Thymus (tissue), 11 donors: ENCODE measurements around the gene CDV3. TPM values are rescaled to one million over a fixed set of nuclear protein-coding genes. Genes with fewer than 3 reads are reported as not detected.
"Not testable (repeated sequence)": the region's sequence is repeated elsewhere in the genome, so short reads cannot be mapped to it uniquely, and the experiment has no call there.

Source experiments
- DNase-seq, 9 donors: peaks; one replicate each; pipeline ENCODE4 v3.0.0-alpha.2; 2013; ENCODE audit warnings: low spot score in 9 of 9, low read depth in 6 of 9, missing footprints in 1 of 9
- H3K27ac ChIP-seq, 2 donors: one replicate each; pipeline ENCODE4 v1.5.1; 2013; ENCODE audit warnings: control low read depth in 1 of 2, low read depth in 1 of 2, low read length in 1 of 2, mild to moderate bottlenecking in 1 of 2, moderate library complexity in 1 of 2
- H3K27me3 ChIP-seq, 2 donors: one replicate each; pipeline ENCODE4 v1.5.1; 2013; ENCODE audit warnings: low read length in 1 of 2; ENCODE audit not compliant: control insufficient read depth in 2 of 2, insufficient read depth in 1 of 2
- H3K36me3 ChIP-seq, 2 donors: one replicate each; pipeline ENCODE4 v1.5.1; 2013; ENCODE audit warnings: low read length in 1 of 2, mild to moderate bottlenecking in 1 of 2, moderate library complexity in 1 of 2; ENCODE audit not compliant: control insufficient read depth in 2 of 2, insufficient read depth in 2 of 2
- H3K4me1 ChIP-seq, 2 donors: one replicate each; pipeline ENCODE4 v1.5.1; 2013; ENCODE audit warnings: low read length in 2 of 2; ENCODE audit not compliant: control insufficient read depth in 2 of 2, insufficient read depth in 2 of 2
- H3K4me3 ChIP-seq, 2 donors: one replicate each; pipeline ENCODE4 v1.5.1; 2013; ENCODE audit warnings: low read length in 2 of 2, control low read depth in 1 of 2, mild to moderate bottlenecking in 1 of 2
- H3K9me3 ChIP-seq, 2 donors: one replicate each; pipeline ENCODE4 v1.5.1; 2013; ENCODE audit warnings: low read length in 1 of 2, mild to moderate bottlenecking in 1 of 2; ENCODE audit not compliant: control insufficient read depth in 2 of 2, insufficient read depth in 1 of 2
- WGBS: extraction: QIAGEN DNeasy Blood & Tissue Kit; methylation state at CpG from one replicate; pipeline ENCODE4 v1.1.7; 2013; 5-methylcytosine and 5-hydroxymethylcytosine counted together
- polyA plus RNA-seq: library from polyadenylated mRNA; stranded (reverse); fragments of 200-250 nt; gene quantifications from one replicate; pipeline ENCODE4 v1.2.3, GENCODE V29; 2013
- total RNA-seq: library from RNA; stranded (reverse); fragments of 120-200 nt; gene quantifications from one replicate; pipeline ENCODE4 v1.2.4, GENCODE V29; 2013
- donor health status: healthy.

The CDV3 gene
- total and polyA plus RNA-seq, 2 donors, result 166 to 175 TPM

- H3K27me3 ChIP-seq, H3K9me3 ChIP-seq, H3K4me3 ChIP-seq, H3K27ac ChIP-seq, DNase-seq, H3K36me3 ChIP-seq: not testable (repeated sequence)
- H3K4me1 ChIP-seq, result peaks cover 5 to 10% of the 10 kb centered on the region in 2 donors
- WGBS, result 94% methylated on average over 11 of the region's 14 CpGs
These were observed 21.9 kb upstream of the CDV3 start for GRCh38 chr3:133551589-133551988.

GRCh38 chr3:133561679-133562078, 11.8 kb upstream of the CDV3 start:
- no peaks in the 10 kb centered on the region for H3K4me1 ChIP-seq
- H3K9me3 ChIP-seq, result peaks cover 0 to 5% of the 10 kb centered on the region in 2 donors
- no peaks in the 10 kb centered on the region for H3K36me3 ChIP-seq
- H3K4me3 ChIP-seq, result no peak overlapping the region
- no peak for DNase-seq
- 96% methylated on average over 2 of the region's 2 CpGs for WGBS
- no peaks in the 10 kb centered on the region for H3K27me3 ChIP-seq
- no peak overlapping the region for H3K27ac ChIP-seq

GRCh38 chr3:133562376-133562775, 11.1 kb upstream of the CDV3 start:
- no peak for DNase-seq
- Histone ChIP-seq H3K4me1 (no peaks in the 10 kb centered on the region), H3K27me3 (no peaks in the 10 kb centered on the region), H3K27ac (no peak overlapping the region), H3K4me3 (no peak overlapping the region), H3K9me3 (peaks cover 0 to 5% of the 10 kb centered on the region in 2 donors), H3K36me3 (no peaks in the 10 kb centered on the region)
- WGBS, result 98% methylated on average over 1 of the region's 1 CpG

GRCh38 chr3:133563186-133563591, 10.3 kb upstream of the CDV3 start:
- H3K27me3 ChIP-seq, result no peaks in the 10 kb centered on the region
- no peaks in the 10 kb centered on the region for H3K36me3 ChIP-seq
- H3K27ac ChIP-seq, result no peak overlapping the region
- H3K9me3 ChIP-seq, result peaks cover 0 to 5% of the 10 kb centered on the region in 2 donors
- WGBS, result 87% methylated on average over 5 of the region's 5 CpGs
- no peak overlapping the region for H3K4me3 ChIP-seq
- no peak for DNase-seq
- no peaks in the 10 kb centered on the region for H3K4me1 ChIP-seq

- WGBS, result 97% methylated on average over 1 of the region's 1 CpG
- Histone ChIP-seq H3K27ac (no peak overlapping the region), H3K4me3 (no peak overlapping the region), H3K36me3 (no peaks in the 10 kb centered on the region), H3K4me1 (no peaks in the 10 kb centered on the region), H3K9me3 (peaks cover 0 to under 1% of the 10 kb centered on the region in 2 donors), H3K27me3 (no peaks in the 10 kb centered on the region)
- DNase-seq, result no peak
These were observed 9.7 kb upstream of the CDV3 start for GRCh38 chr3:133563816-133564215.

GRCh38 chr3:133568294-133569014, 5.0 kb upstream of the CDV3 start:
- no peak for DNase-seq
- H3K36me3 ChIP-seq, result no peaks in the 10 kb centered on the region
- peaks cover 19 to 26% of the 10 kb centered on the region in 2 donors for H3K4me1 ChIP-seq
- no peak overlapping the region for H3K27ac ChIP-seq
- 96% methylated on average over 8 of the region's 8 CpGs for WGBS
- no peaks in the 10 kb centered on the region for H3K27me3 ChIP-seq
- no peaks in the 10 kb centered on the region for H3K9me3 ChIP-seq
- no peak overlapping the region for H3K4me3 ChIP-seq

GRCh38 chr3:133570139-133570936, 3.1 kb upstream of the CDV3 start:
- peaks cover 19 to 26% of the 10 kb centered on the region in 2 donors for H3K4me1 ChIP-seq
- 96% methylated on average over 5 of the region's 5 CpGs for WGBS
- no peaks in the 10 kb centered on the region for H3K9me3 ChIP-seq
- H3K27ac ChIP-seq, result peak overlapping the region in 1 of 2 donors; percentile 37
- H3K4me3 ChIP-seq, result no peak overlapping the region
- H3K27me3 ChIP-seq, result no peaks in the 10 kb centered on the region
- peaks cover 4 to 6% of the 10 kb centered on the region in 2 donors for H3K36me3 ChIP-seq
- no peak for DNase-seq

GRCh38 chr3:133570937-133571320, 2.6 kb upstream of the CDV3 start:
- Histone ChIP-seq H3K36me3 (peaks cover 7 to 8% of the 10 kb centered on the region in 2 donors), H3K27me3 (no peaks in the 10 kb centered on the region), H3K9me3 (no peaks in the 10 kb centered on the region), H3K4me1 (peaks cover 19 to 26% of the 10 kb centered on the region in 2 donors), H3K27ac (no peak overlapping the region), H3K4me3 (no peak overlapping the region)
- DNase-seq, result no peak
- 94% methylated on average over 2 of the region's 2 CpGs for WGBS
